ENCODE results near the gene DTX4.

DNA sequence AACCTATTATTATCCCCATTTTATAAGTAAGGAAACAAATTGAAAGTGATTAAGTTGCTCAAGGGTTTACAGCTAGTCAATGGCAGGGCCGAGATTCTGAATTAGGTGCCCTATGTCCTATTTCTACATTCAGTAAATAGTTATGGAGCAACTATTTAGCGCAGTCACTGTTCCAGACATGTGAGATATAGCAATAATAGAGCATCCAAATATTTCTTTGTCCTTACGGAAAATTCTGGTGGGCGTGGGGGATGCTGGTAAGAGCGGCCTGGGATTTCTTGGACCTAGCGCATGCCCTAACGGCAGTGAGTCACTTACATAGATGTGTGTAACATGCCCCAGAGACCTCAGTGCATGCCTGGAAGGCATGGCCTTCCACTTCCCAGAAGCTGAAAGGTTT lies 4.4 kb downstream of the DTX4 start:
- no peak for TF ChIP-seq POLR2A (IDR thresholded peaks at IDR 0.05; ENCODE audit: borderline replicate concordance, extremely low read depth, insufficient read depth, insufficient read length)
- no peak for TF ChIP-seq POLR2AphosphoS5 (IDR thresholded peaks at IDR 0.05; ENCODE audit: low read depth, low read length)
- TF ChIP-seq, protein P1, sequence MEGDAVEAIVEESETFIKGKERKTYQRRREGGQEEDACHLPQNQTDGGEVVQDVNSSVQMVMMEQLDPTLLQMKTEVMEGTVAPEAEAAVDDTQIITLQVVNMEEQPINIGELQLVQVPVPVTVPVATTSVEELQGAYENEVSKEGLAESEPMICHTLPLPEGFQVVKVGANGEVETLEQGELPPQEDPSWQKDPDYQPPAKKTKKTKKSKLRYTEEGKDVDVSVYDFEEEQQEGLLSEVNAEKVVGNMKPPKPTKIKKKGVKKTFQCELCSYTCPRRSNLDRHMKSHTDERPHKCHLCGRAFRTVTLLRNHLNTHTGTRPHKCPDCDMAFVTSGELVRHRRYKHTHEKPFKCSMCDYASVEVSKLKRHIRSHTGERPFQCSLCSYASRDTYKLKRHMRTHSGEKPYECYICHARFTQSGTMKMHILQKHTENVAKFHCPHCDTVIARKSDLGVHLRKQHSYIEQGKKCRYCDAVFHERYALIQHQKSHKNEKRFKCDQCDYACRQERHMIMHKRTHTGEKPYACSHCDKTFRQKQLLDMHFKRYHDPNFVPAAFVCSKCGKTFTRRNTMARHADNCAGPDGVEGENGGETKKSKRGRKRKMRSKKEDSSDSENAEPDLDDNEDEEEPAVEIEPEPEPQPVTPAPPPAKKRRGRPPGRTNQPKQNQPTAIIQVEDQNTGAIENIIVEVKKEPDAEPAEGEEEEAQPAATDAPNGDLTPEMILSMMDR (IDR thresholded peaks at IDR 0.05 in 2 of 3, conservative IDR thresholded peaks at IDR 0.05 in 1 of 3; ENCODE audit: borderline replicate concordance in 1 of 3, insufficient read depth in 1 of 3, low read depth in 2 of 3, low read length in 2 of 3) = no peak
- no peak for TF ChIP-seq CEBPB (IDR thresholded peaks at IDR 0.05; ENCODE audit: low read depth)
- TF ChIP-seq, protein P2, sequence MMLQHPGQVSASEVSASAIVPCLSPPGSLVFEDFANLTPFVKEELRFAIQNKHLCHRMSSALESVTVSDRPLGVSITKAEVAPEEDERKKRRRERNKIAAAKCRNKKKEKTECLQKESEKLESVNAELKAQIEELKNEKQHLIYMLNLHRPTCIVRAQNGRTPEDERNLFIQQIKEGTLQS (IDR thresholded peaks at IDR 0.05) = no peak
- TF ChIP-seq SIN3A (IDR thresholded peaks at IDR 0.05; ENCODE audit: low read depth) = no peak
- TF ChIP-seq EZH2 (IDR thresholded peaks at IDR 0.05) = no peak
- TF ChIP-seq, protein P3, sequence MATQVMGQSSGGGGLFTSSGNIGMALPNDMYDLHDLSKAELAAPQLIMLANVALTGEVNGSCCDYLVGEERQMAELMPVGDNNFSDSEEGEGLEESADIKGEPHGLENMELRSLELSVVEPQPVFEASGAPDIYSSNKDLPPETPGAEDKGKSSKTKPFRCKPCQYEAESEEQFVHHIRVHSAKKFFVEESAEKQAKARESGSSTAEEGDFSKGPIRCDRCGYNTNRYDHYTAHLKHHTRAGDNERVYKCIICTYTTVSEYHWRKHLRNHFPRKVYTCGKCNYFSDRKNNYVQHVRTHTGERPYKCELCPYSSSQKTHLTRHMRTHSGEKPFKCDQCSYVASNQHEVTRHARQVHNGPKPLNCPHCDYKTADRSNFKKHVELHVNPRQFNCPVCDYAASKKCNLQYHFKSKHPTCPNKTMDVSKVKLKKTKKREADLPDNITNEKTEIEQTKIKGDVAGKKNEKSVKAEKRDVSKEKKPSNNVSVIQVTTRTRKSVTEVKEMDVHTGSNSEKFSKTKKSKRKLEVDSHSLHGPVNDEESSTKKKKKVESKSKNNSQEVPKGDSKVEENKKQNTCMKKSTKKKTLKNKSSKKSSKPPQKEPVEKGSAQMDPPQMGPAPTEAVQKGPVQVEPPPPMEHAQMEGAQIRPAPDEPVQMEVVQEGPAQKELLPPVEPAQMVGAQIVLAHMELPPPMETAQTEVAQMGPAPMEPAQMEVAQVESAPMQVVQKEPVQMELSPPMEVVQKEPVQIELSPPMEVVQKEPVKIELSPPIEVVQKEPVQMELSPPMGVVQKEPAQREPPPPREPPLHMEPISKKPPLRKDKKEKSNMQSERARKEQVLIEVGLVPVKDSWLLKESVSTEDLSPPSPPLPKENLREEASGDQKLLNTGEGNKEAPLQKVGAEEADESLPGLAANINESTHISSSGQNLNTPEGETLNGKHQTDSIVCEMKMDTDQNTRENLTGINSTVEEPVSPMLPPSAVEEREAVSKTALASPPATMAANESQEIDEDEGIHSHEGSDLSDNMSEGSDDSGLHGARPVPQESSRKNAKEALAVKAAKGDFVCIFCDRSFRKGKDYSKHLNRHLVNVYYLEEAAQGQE (IDR thresholded peaks at IDR 0.05; ENCODE audit: low read depth) = no peak
- no peak for TF ChIP-seq ELF1 (IDR thresholded peaks at IDR 0.05; ENCODE audit: borderline replicate concordance, low read depth)
- TF ChIP-seq, protein P4, sequence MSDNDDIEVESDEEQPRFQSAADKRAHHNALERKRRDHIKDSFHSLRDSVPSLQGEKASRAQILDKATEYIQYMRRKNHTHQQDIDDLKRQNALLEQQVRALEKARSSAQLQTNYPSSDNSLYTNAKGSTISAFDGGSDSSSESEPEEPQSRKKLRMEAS (IDR thresholded peaks at IDR 0.05) = no peak

All from HCT116 (cell line).